GM21528 (cell line): ENCODE measurements around the gene NUDT22.

Experiments used
- ATAC-seq: cut with Tn5 transposase; IDR thresholded peaks from one replicate; pipeline ENCODE4 v1.9.1; 2021; ENCODE audit warnings: mild to moderate bottlenecking, moderate library complexity; ENCODE audit not compliant: unreplicated experiment, low FRiP score

Gene NUDT22

GRCh38 chr11:64225608-64226506, at the start of gene NUDT22, which contains the start of gene TRPT1:
NUDT22 (plus strand) TSS chr11:64226274; CDS start chr11:64226653, 379 bp downstream.
TRPT1 (minus strand) TSS chr11:64226186; CDS start chr11:64225860, 326 bp downstream.
- peak; percentile 40 for ATAC-seq

- ATAC-seq: no peak
Measured at GRCh38 chr11:64176751-64177150, 49.3 kb upstream of the NUDT22 start.

- ATAC-seq: no peak
Measured at GRCh38 chr11:64178203-64178602, 47.9 kb upstream of the NUDT22 start.

GRCh38 chr11:64178951-64179639, 47.0 kb upstream of the NUDT22 start:
- ATAC-seq: no peak

GRCh38 chr11:64180891-64181290, 45.2 kb upstream of the NUDT22 start:
- ATAC-seq: no peak

- no peak for ATAC-seq
Measured at GRCh38 chr11:64181506-64182411, 44.3 kb upstream of the NUDT22 start.

GRCh38 chr11:64183890-64184289, 42.2 kb upstream of the NUDT22 start:
- no peak for ATAC-seq

GRCh38 chr11:64185175-64185692, 40.8 kb upstream of the NUDT22 start:
- ATAC-seq: peak; percentile 35

- ATAC-seq: peak; percentile 85
Measured at GRCh38 chr11:64185693-64186491, 40.2 kb upstream of the NUDT22 start, which contains the start of gene STIP1. STIP1 (plus strand) TSS chr11:64186171; CDS start chr11:64186262, 91 bp downstream.

- no peak for ATAC-seq
Measured at GRCh38 chr11:64186492-64187165, 39.4 kb upstream of the NUDT22 start.

- no peak for ATAC-seq
Measured at GRCh38 chr11:64192434-64192833, 33.6 kb upstream of the NUDT22 start.

- ATAC-seq: no peak
Measured at GRCh38 chr11:64196626-64197025, 29.4 kb upstream of the NUDT22 start.

GRCh38 chr11:64198511-64198910, 27.6 kb upstream of the NUDT22 start:
- no peak for ATAC-seq

GRCh38 chr11:64201543-64201942, 24.5 kb upstream of the NUDT22 start:
- ATAC-seq: no peak

- no peak for ATAC-seq
Measured at GRCh38 chr11:64202992-64203391, 23.1 kb upstream of the NUDT22 start.

- no peak for ATAC-seq
Measured at GRCh38 chr11:64203421-64204079, 22.5 kb upstream of the NUDT22 start.

GRCh38 chr11:64204080-64204440, 22.0 kb upstream of the NUDT22 start:
- no peak for ATAC-seq

GRCh38 chr11:64204464-64204989, 21.5 kb upstream of the NUDT22 start:
- no peak for ATAC-seq
